CD14-positive monocyte (primary cell): ENCODE data around the gene KLK10. TPM values are rescaled to one million over a fixed set of nuclear protein-coding genes. Genes with fewer than 3 reads are reported as not detected.

Experiments
- DNase-seq, 3 donors: peaks; one replicate each; pipeline ENCODE4 v3.0.0-alpha.2; 2011 to 2022
- H2AFZ ChIP-seq: 2 replicates; pipeline ENCODE4 v1.6.0; 2012; ENCODE audit warnings: mild to moderate bottlenecking, low read depth, low read length, inconsistent platforms; ENCODE audit not compliant: insufficient read depth, poor library complexity, severe bottlenecking
- H3K27ac ChIP-seq, 2 donors: 1 replicate in 1 of 2; 2 replicates in 1 of 2; pipeline ENCODE4 v1.5.1; 2012 to 2013; ENCODE audit warnings: low read length in 2 of 2, control low read depth in 1 of 2, inconsistent platforms in 1 of 2, low read depth in 1 of 2, mild to moderate bottlenecking in 1 of 2
- H3K27me3 ChIP-seq, 2 donors: one replicate each; pipeline versions ENCODE4 v1.6.0 to v1.6.1; 2011 to 2013; ENCODE audit warnings: low read length in 2 of 2; ENCODE audit not compliant: control insufficient read depth in 2 of 2, insufficient read depth in 2 of 2
- H3K36me3 ChIP-seq, 2 donors: replicated peaks in 1 of 2; 1 replicate in 1 of 2; 2 replicates in 1 of 2; pipeline versions ENCODE4 v1.5.1 to v1.6.1; 2012 to 2013; ENCODE audit warnings: low read length in 2 of 2, control low read depth in 1 of 2, inconsistent platforms in 1 of 2, mild to moderate bottlenecking in 1 of 2; ENCODE audit not compliant: insufficient read depth in 2 of 2, control insufficient read depth in 1 of 2
- H3K4me1 ChIP-seq, 2 donors: 1 replicate in 1 of 2; 2 replicates in 1 of 2; pipeline versions ENCODE4 v1.5.1 to v1.6.1; 2012 to 2013; ENCODE audit warnings: low read length in 2 of 2, control low read depth in 1 of 2, inconsistent platforms in 1 of 2, mild to moderate bottlenecking in 1 of 2, moderate library complexity in 1 of 2; ENCODE audit not compliant: insufficient read depth in 2 of 2, control insufficient read depth in 1 of 2
- H3K4me2 ChIP-seq: replicated peaks from 2 replicates; pipeline ENCODE3; 2012; ENCODE audit warnings: low read length, moderate library complexity, mild to moderate bottlenecking; ENCODE audit not compliant: poor library complexity, severe bottlenecking; ENCODE audit errors: extremely low read depth
- H3K4me3 ChIP-seq, 3 experiments: fragments of 200-600 bp in 1 of 3; sonication (generic) in 1 of 3; replicated peaks in 1 of 3; 1 replicate in 2 of 3; 2 replicates in 1 of 3; pipeline ENCODE4 v1.5.1; 2011 to 2013; ENCODE audit warnings: low read length in 3 of 3, mild to moderate bottlenecking in 3 of 3, control low read depth in 2 of 3, low read depth in 2 of 3, inconsistent platforms in 1 of 3, moderate library complexity in 1 of 3
- H3K79me2 ChIP-seq: 2 replicates; pipeline ENCODE4 v1.6.0; 2012; ENCODE audit warnings: mild to moderate bottlenecking, control low read depth, inconsistent platforms, low read length, moderate library complexity; ENCODE audit not compliant: insufficient read depth
- H3K9ac ChIP-seq: 2 replicates; pipeline ENCODE4 v1.6.0; 2017; ENCODE audit warnings: low read length, mild to moderate bottlenecking; ENCODE audit not compliant: insufficient read depth, poor library complexity, severe bottlenecking
- H3K9me3 ChIP-seq, 2 donors: replicated peaks in 1 of 2; 1 replicate in 1 of 2; 2 replicates in 1 of 2; pipeline versions ENCODE4 v1.5.1 to v1.6.1; 2012 to 2013; ENCODE audit warnings: low read length in 2 of 2, control low read depth in 1 of 2; ENCODE audit not compliant: control insufficient read depth in 1 of 2, insufficient read depth in 1 of 2
- H4K20me1 ChIP-seq: 2 replicates; pipeline ENCODE4 v1.6.0; 2012; ENCODE audit warnings: mild to moderate bottlenecking, low read length, control low read depth, moderate library complexity; ENCODE audit not compliant: insufficient read depth
- H3K27ac Mint-ChIP-seq, 7 donors: one replicate each; pipeline ENCODE4 v1.8.0; 2020; ENCODE audit warnings: mild to moderate bottlenecking in 7 of 7, mixed read lengths in 7 of 7, moderate library complexity in 6 of 7, inconsistent platforms in 2 of 7
- H3K27me3 Mint-ChIP-seq, 3 donors: one replicate each; pipeline ENCODE4 v1.8.0; 2021 to 2022; ENCODE audit warnings: low read depth in 3 of 3, mild to moderate bottlenecking in 3 of 3, mixed read lengths in 3 of 3, moderate library complexity in 3 of 3, inconsistent platforms in 1 of 3
- H3K36me3 Mint-ChIP-seq, 2 donors: one replicate each; pipeline ENCODE4 v1.8.0; 2020; ENCODE audit warnings: mixed read lengths in 2 of 2, inconsistent platforms in 1 of 2, mild to moderate bottlenecking in 1 of 2
- H3K4me1 Mint-ChIP-seq: one replicate; pipeline ENCODE4 v1.8.0; 2020; ENCODE audit warnings: mild to moderate bottlenecking, mixed read lengths
- H3K4me3 Mint-ChIP-seq, 2 donors: one replicate each; pipeline ENCODE4 v1.8.0; 2020; ENCODE audit warnings: mild to moderate bottlenecking in 2 of 2, mixed read lengths in 2 of 2, moderate library complexity in 1 of 2
- H3K9me3 Mint-ChIP-seq, 7 donors: one replicate each; pipeline ENCODE4 v1.8.0; 2020 to 2022; ENCODE audit warnings: mixed read lengths in 7 of 7, mild to moderate bottlenecking in 6 of 7, moderate library complexity in 6 of 7, inconsistent platforms in 2 of 7
- CTCF ChIP-seq: fragments of 200-600 bp; IDR thresholded peaks from one replicate; pipeline ENCODE4 v1.8.0; 2022; ENCODE audit warnings: antibody characterized with exemption, mild to moderate bottlenecking
- WGBS: methylation state at CpG from one replicate; pipeline ENCODE4 v1.1.5; 2013; ENCODE audit warnings: missing lambda C conversion rate; ENCODE audit not compliant: insufficient coverage; 5-methylcytosine and 5-hydroxymethylcytosine counted together
- intact Hi-C, 2 donors: fragments of 100-400 bp; cut with micrococcal nuclease; formaldehyde crosslinking; loops; one replicate each; pipeline versions ENCODE4 v1.15.0 to v1.15.1; 2023
- polyA plus RNA-seq, 3 donors: library from polyadenylated mRNA; depleted of rRNA in 1 of 3; unstranded in 2 of 3; stranded (reverse) in 1 of 3; fragments of 300-500 nt in 2 of 3; fragments of >200 nt in 1 of 3; fragmentation: Illumina TruSeq in 2 of 3; gene quantifications; 1 replicate in 2 of 3; 2 replicates in 1 of 3; pipeline ENCODE4 v1.2.3, GENCODE V29; 2012 to 2021

The KLK10 gene
- polyA plus RNA-seq, 3 donors, result not detected

- H3K9me3 ChIP-seq, result no peaks in the 10 kb centered on the region
- intact Hi-C loops, result no loop called here
- no peaks in the 10 kb centered on the region for H3K79me2 ChIP-seq
- no peak overlapping the region for H3K27ac Mint-ChIP-seq
- no peak overlapping the region for H3K4me3 ChIP-seq
- no peaks in the 10 kb centered on the region for H3K4me1 Mint-ChIP-seq
- peaks cover 0 to 7% of the 10 kb centered on the region in 2 donors for H3K27me3 ChIP-seq
- no peak for DNase-seq
- 53% methylated on average over 8 of the region's 8 CpGs for WGBS
- peaks cover 24 to 43% (median 25%) of the 10 kb centered on the region in 3 donors for H3K27me3 Mint-ChIP-seq
- H3K9me3 Mint-ChIP-seq, result peaks cover 0 to 5% (median 1%) of the 10 kb centered on the region in 7 donors
- H3K9ac ChIP-seq, result no peak overlapping the region
- no peak overlapping the region for H3K4me3 Mint-ChIP-seq
- TF ChIP-seq CTCF, result no peak
- no peaks in the 10 kb centered on the region for H4K20me1 ChIP-seq
- H3K36me3 Mint-ChIP-seq, result no peaks in the 10 kb centered on the region
- no peak overlapping the region for H2AFZ ChIP-seq
- H3K4me1 ChIP-seq, result no peaks in the 10 kb centered on the region
- no peak overlapping the region for H3K4me2 ChIP-seq
- no peak overlapping the region for H3K27ac ChIP-seq
- H3K36me3 ChIP-seq, result no peaks in the 10 kb centered on the region
These were observed 39.8 kb downstream of the KLK10 start for GRCh38 chr19:50979758-50980157.

- H2AFZ ChIP-seq, result no peak overlapping the region
- H4K20me1 ChIP-seq, result no peaks in the 10 kb centered on the region
- no peak for TF ChIP-seq CTCF
- H3K4me3 ChIP-seq, result no peak overlapping the region
- intact Hi-C loops, result no loop called here
- no peak overlapping the region for H3K4me3 Mint-ChIP-seq
- peaks cover 0 to 5% (median 0%) of the 10 kb centered on the region in 7 donors for H3K9me3 Mint-ChIP-seq
- peaks cover 0 to 5% of the 10 kb centered on the region in 2 donors for H3K27me3 ChIP-seq
- H3K79me2 ChIP-seq, result no peaks in the 10 kb centered on the region
- no peaks in the 10 kb centered on the region for H3K36me3 ChIP-seq
- peak overlapping the region in 1 of 7 donors; percentile 11 for H3K27ac Mint-ChIP-seq
- H3K9ac ChIP-seq, result no peak overlapping the region
- no peaks in the 10 kb centered on the region for H3K36me3 Mint-ChIP-seq
- H3K4me2 ChIP-seq, result no peak overlapping the region
- H3K4me1 ChIP-seq, result no peaks in the 10 kb centered on the region
- no peaks in the 10 kb centered on the region for H3K4me1 Mint-ChIP-seq
- H3K27me3 Mint-ChIP-seq, result peaks cover 16 to 35% (median 19%) of the 10 kb centered on the region in 3 donors
- WGBS, result 69% methylated on average over 3 of the region's 5 CpGs
- no peaks in the 10 kb centered on the region for H3K9me3 ChIP-seq
- no peak overlapping the region for H3K27ac ChIP-seq
- no peak for DNase-seq
These were observed 40.6 kb downstream of the KLK10 start for GRCh38 chr19:50978772-50979390.
